DOHH2 (cell line): ENCODE measurements around the gene KCTD11.

Source experiments
- EZH2phosphoT487 ChIP-seq: fragments of 200-600 bp; sonication (generic); IDR thresholded peaks from 2 replicates; pipeline ENCODE4 v1.6.1; 2017; ENCODE audit warnings: borderline replicate concordance, mild to moderate bottlenecking, antibody characterized with exemption, low read length, moderate library complexity, mixed read lengths
- TF ChIP-seq, protein P1 (sequence below): fragments of 200-600 bp; sonication (generic); IDR thresholded peaks from one replicate; pipeline ENCODE4 v1.5.1; 2014; ENCODE audit warnings: antibody characterized with exemption, mild to moderate bottlenecking, low read depth, low read length; ENCODE audit not compliant: poor library complexity, severe bottlenecking

DNA sequence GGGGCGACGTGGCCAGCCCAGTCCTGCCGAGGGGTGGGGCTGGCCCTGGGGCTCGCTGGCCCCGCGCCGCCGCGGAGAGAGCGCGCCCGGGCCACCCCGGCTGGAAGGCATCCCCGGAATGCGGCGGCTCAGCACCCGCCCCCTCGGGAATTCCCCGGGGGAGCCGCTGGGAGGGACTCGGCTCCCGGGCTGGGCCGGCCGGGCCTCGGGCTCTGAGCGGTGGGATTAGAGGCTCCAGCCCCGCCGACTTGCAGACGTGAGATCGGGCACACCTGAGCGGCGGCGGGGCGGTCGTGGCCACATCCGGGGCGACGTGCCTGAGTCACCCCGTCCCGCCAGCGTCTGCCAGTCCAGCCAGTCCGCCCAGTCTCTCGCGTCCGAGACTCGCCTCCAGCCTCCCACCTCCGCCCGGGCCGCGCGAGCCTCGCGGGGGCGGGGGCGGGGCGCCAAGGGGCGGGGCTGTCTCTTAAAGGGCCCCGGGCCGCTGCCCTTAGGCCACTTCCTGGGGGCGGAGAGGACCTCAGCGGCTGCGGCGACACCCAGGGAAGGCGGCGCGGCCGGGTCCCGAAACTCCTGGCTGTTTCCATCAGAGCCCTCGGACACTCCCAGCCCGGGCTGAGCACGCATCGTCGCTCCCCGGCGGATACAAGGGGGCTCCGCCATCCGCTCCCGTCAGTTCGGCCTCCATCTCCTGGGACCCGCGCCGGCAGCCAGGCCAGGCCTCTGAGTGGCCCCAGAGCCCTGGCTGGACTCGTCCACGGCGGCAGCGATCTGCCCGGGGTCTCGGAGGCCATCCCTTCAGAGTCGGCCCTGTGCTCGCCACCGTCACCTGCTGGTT lies at the start of gene KCTD11:
- TF ChIP-seq, protein P1, sequence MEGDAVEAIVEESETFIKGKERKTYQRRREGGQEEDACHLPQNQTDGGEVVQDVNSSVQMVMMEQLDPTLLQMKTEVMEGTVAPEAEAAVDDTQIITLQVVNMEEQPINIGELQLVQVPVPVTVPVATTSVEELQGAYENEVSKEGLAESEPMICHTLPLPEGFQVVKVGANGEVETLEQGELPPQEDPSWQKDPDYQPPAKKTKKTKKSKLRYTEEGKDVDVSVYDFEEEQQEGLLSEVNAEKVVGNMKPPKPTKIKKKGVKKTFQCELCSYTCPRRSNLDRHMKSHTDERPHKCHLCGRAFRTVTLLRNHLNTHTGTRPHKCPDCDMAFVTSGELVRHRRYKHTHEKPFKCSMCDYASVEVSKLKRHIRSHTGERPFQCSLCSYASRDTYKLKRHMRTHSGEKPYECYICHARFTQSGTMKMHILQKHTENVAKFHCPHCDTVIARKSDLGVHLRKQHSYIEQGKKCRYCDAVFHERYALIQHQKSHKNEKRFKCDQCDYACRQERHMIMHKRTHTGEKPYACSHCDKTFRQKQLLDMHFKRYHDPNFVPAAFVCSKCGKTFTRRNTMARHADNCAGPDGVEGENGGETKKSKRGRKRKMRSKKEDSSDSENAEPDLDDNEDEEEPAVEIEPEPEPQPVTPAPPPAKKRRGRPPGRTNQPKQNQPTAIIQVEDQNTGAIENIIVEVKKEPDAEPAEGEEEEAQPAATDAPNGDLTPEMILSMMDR, result no peak
- no peak for TF ChIP-seq EZH2phosphoT487
